ENCODE measurements around the gene INTS14. TPM values are rescaled to one million over a fixed set of nuclear protein-coding genes. Genes with fewer than 3 reads are reported as not detected.

INTS14 gene
- total RNA-seq = 31.1 and 43.1 TPM in 2 replicates

GRCh38 chr15:65610871-65611718 is at the start of gene INTS14:
INTS14 (minus strand) TSS chr15:65611131; CDS start chr15:65607380, 3,751 bp downstream.

GRCh38 chr15:65621638-65622037 is 10.7 kb upstream of the INTS14 start, which contains the start of gene SLC24A1:
SLC24A1 (plus strand) TSS chr15:65621938; CDS start chr15:65624081, 2,143 bp downstream.

GRCh38 chr15:65530318-65531111 is 80.4 kb downstream of the INTS14 start, which contains the start of gene HACD3:
HACD3 (plus strand) TSS chr15:65530463; CDS start chr15:65530632, 169 bp downstream.

Small RNA genes within 50 kb of the gene (small RNA-seq; reads per million reads assigned to genes)
- not detected for gene RNU6-19P (ENCODE audit: low replicate concordance)

Other genes starting within 250 kb of the INTS14 start
- not detected in 2 replicates for gene IGDCC3, start 233.1 kb downstream of the INTS14 start, total RNA-seq
- 5.9 and 10.3 TPM in 2 replicates for gene IGDCC4, start 188.2 kb downstream of the INTS14 start, total RNA-seq
- gene DPP8, start 93.4 kb downstream of the INTS14 start, total RNA-seq = 28.7 and 39.4 TPM in 2 replicates
- gene HACD3, start 80.7 kb downstream of the INTS14 start, total RNA-seq = 40.9 and 79.7 TPM in 2 replicates
- gene SLC24A1, start 10.8 kb upstream of the INTS14 start, total RNA-seq = 7.2 and 8.8 TPM in 2 replicates
- gene DENND4A, start 181.2 kb upstream of the INTS14 start, total RNA-seq = 14.7 and 22.5 TPM in 2 replicates

Measured in placental pericyte (primary cell).